GM20000 (cell line): ENCODE measurements around the gene FILIP1.

ENCODE experiments used
- DNase-seq: peaks from one replicate; pipeline ENCODE4 v3.0.0; 2012; ENCODE audit warnings: low spot score
- TF ChIP-seq, protein P1 (sequence below): IDR thresholded peaks from 2 replicates; pipeline ENCODE4 v1.5.1; 2012; ENCODE audit warnings: mild to moderate bottlenecking, control low read depth; ENCODE audit errors: extremely low read depth, missing control alignments

FILIP1 gene

DNA sequence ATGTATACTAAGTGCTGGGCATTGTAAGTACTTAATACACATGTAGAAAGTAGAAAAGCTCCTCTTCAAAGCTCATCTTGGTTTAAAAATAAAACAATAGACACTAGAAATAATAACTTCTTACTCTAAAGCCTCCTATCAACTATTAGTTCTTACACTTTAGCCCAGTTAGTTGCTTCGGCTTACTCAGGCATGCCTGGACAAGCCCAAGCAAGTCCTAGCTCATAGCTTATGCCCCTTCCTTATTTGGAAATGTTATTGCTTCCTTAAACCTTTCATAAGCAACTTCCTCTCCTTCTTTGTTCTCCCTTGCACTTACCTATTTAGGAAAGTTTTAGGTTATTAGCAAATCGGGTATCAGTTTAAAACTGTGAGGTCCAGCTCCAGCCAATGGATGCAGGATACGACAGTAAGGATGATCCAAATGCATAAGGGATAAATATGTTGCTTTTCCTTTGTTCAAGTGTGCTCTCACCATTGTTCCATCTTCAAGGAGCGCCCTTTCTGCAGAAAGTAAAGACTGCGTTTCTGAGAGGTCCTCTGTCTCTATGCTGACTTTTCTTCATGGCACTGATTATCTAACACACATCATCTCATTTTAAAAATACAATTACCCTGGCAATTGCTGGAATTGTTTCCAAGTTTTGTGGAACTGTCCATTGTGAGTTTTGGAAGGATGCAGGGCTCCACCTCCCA is 221.3 kb downstream of the FILIP1 start:
- DNase-seq, result no peak
- TF ChIP-seq, protein P1, sequence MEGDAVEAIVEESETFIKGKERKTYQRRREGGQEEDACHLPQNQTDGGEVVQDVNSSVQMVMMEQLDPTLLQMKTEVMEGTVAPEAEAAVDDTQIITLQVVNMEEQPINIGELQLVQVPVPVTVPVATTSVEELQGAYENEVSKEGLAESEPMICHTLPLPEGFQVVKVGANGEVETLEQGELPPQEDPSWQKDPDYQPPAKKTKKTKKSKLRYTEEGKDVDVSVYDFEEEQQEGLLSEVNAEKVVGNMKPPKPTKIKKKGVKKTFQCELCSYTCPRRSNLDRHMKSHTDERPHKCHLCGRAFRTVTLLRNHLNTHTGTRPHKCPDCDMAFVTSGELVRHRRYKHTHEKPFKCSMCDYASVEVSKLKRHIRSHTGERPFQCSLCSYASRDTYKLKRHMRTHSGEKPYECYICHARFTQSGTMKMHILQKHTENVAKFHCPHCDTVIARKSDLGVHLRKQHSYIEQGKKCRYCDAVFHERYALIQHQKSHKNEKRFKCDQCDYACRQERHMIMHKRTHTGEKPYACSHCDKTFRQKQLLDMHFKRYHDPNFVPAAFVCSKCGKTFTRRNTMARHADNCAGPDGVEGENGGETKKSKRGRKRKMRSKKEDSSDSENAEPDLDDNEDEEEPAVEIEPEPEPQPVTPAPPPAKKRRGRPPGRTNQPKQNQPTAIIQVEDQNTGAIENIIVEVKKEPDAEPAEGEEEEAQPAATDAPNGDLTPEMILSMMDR, result no peak

DNA sequence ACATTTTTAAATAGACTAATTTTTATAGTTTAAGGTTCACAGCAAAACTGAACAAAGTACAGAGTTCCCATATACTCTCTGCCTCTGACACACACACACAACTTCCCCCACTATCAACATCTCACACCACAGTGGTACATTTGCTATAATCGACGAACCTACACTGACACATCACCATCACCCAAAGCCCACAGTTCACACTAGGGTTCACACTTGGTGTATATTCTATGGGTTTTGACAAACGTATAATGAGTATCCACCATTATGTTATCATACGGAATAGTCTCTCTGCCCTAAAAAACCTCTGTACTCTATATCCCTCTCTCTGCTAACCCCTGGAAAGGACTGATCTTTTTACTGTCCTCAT is 224.6 kb downstream of the FILIP1 start:
- TF ChIP-seq, protein P1, result no peak
- no peak for DNase-seq

DNA sequence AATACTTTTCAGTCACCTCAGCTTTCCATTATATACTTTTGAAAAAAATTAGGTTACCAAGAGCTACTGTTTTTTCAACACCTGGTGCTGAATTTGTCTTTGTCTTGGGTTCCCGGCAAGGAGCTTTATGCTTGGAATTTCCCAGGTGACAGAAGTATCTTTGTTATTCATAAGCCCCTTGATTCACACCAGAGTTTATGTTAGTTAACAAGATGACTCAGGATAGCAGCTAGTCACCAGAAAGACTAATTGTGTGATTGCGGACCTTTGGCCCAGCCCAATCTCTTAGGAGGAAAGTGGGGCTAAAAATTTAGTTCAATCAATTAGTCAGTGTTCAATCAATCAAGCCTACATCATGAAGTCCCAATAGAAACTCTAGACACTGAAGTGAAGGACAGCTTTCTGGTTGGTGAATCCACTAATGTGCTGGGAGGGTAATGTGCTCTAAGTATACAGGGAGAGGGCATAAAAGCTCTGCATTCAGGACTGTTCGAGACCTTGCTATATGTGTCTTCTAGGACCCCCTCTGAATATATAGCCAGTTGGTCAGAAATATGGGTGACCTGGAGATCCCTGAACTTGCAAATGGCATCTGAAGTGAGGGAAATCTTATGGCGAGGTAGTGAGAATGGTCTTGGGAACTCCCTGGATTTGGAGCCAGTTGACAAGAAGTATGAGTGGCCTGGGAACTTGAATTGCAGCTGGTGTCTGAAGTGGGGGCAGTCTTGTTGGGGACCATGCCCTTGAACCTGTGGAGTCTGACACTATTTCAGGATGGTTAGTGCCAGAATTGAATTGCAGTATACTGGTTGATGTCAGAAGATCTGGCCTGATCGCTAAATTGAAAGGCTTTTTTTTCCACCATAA is 225.2 kb downstream of the FILIP1 start:
- DNase-seq, result no peak
- TF ChIP-seq, protein P1, result no peak

DNA sequence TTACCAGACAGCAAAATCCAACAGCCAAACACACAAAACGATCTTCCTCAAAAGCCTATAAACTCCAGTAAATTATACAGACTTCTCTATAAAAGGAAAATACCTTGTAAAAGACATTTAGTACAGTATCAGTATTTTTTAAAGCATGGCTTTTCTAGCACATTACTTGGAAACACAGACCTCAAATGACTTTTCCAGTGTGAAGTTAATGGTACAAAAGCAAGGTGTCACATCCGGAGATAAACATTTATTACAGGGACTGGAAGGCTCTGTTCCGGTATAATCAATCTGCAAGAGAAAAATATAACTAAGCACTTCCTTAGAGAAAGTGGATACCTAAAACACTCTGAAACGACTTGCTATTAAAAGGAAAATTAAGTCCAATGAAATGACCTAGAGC is 226.1 kb downstream of the FILIP1 start:
- TF ChIP-seq, protein P1, result no peak
- DNase-seq, result no peak

DNA sequence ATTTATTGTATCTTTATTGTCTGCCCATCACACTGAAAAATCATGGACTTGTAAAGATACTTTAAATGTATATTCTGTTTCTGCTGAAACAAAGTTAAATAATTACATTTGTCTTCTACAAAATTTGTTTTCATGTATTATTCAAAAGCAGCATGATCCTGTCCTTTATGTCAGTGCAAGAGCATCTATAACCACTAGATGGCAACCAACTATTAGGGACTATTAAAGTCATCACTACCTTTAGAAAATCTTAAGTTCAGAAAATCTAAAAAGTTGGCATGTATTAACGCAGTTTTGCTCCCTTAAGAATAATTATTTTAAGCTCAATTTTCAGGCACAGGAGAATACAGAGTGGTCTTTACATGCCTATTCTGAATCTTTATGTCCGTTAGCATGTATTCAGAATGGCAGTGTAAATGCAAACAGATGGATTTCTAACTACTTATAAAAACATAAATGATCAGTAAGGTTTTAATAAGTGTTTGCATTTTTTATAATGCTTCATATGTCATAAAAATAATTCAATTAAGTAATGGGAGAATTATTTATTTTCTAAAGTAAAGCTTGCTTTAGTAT is 226.8 kb downstream of the FILIP1 start:
- DNase-seq, result peak; percentile 26
- TF ChIP-seq, protein P1, result peak; percentile 67

DNA sequence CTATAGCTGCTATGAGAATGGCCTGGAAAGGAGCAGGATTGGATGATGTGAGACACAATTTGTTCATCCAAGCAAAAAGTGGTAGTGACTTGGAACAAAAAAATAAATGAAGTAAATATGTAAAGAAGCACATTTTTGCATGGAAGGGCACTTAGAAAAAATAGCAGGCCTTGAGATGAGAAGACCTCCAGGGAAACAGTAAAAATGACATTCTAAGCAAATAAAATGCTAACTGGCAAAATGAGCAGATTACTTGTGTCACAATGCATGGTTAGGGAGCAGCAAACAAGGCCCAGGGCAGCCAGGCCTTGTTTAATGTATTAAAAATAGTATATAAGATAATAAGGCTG is 230.2 kb downstream of the FILIP1 start:
- TF ChIP-seq, protein P1, result no peak
- no peak for DNase-seq
